WI38 (cell line): Measurements from ENCODE around the gene SLC22A5.
A peak's percentile ranks its signal among the peaks of the same experiment; 100 is the strongest.

ENCODE experiments used
- H3K4me3 ChIP-seq: 2 replicates; pipeline ENCODE4 v1.5.1; 2011; ENCODE audit warnings: low read depth, mild to moderate bottlenecking, control low read depth, low read length
- TF ChIP-seq, protein P1 (sequence below): IDR thresholded peaks from 2 replicates; pipeline ENCODE4 v1.5.1; 2012; ENCODE audit warnings: low read depth, mild to moderate bottlenecking, control low read depth, low read length

SLC22A5 gene

GRCh38 chr5:132383261-132383660, 13.8 kb downstream of the SLC22A5 start:
- TF ChIP-seq, protein P1, sequence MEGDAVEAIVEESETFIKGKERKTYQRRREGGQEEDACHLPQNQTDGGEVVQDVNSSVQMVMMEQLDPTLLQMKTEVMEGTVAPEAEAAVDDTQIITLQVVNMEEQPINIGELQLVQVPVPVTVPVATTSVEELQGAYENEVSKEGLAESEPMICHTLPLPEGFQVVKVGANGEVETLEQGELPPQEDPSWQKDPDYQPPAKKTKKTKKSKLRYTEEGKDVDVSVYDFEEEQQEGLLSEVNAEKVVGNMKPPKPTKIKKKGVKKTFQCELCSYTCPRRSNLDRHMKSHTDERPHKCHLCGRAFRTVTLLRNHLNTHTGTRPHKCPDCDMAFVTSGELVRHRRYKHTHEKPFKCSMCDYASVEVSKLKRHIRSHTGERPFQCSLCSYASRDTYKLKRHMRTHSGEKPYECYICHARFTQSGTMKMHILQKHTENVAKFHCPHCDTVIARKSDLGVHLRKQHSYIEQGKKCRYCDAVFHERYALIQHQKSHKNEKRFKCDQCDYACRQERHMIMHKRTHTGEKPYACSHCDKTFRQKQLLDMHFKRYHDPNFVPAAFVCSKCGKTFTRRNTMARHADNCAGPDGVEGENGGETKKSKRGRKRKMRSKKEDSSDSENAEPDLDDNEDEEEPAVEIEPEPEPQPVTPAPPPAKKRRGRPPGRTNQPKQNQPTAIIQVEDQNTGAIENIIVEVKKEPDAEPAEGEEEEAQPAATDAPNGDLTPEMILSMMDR = no peak
- H3K4me3 ChIP-seq = no peak overlapping the region

DNA sequence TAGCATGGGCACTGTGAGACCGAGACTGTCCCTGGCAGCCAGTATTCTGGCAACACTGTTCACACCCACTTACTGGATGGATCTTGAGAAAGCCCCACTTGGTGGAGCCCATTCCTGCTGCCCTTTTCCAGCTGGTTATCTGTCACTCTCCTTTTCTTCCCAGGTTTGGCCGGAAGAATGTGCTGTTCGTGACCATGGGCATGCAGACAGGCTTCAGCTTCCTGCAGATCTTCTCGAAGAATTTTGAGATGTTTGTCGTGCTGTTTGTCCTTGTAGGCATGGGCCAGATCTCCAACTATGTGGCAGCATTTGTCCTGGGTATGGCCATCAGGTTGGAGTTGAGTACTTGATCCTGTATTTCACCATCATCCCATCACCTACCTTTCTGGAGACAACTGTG, 14.5 kb downstream of the SLC22A5 start:
- no peak overlapping the region for H3K4me3 ChIP-seq
- TF ChIP-seq, protein P1 = no peak

DNA sequence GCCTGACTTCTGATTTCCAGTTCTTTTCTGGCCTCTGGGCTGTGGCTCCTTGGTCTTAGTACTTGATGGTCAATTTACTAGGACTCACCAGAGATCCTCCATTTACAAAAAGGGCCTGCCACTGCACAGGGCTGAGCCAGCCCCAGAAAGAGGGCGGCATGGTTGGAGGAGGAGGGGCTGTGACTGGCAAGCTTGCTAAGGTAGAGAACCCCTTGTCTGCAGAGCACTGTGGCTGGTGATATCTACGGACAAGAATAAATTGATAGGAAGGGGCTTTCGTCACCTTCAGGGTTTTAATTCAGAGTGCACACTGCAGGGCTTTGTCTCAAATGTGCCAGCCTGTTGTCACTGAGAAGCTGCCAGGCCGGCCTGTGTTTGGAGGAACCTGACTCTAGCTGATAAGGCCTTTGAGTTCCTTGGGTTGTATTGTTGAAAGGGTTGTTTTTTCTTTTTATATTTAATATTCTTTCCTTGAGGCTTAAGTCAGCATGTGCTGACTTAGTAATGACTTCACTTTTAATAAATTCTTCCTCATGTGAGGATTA, 15.1 kb downstream of the SLC22A5 start:
- TF ChIP-seq, protein P1 = no peak
- no peak overlapping the region for H3K4me3 ChIP-seq

DNA sequence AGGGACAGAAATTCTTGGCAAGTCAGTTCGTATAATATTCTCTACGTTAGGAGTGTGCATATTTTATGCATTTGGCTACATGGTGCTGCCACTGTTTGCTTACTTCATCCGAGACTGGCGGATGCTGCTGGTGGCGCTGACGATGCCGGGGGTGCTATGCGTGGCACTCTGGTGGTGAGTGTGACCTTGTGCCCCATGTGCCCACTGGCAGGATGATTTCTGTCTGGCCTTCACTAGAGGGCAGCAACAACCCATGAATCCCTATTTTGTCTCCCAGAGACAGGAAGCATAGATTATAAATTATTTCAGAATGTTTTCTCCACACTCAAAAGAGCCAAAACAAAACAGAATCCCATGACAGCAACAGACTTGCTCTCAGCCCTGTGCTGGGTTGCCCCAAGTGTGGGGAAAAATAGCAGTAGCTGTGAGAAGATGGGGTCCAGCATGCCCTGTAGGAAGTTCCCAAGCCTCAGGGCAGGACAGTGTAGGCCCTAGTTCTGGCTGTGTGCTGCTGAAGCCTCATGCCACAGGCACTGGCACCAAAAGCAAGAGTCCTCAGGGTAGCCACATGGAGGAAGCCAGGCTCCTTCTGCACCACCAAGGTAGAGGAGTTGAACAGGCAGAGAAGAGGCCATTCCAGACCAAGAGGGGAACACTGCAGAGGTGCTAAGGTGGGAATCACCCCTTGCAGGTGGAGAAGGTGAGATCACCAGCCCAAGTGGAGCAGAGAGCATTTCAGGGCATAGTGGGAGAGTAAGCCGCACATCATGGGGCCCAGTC, 16.0 kb downstream of the SLC22A5 start:
- H3K4me3 ChIP-seq = no peak overlapping the region
- TF ChIP-seq, protein P1 = peak; percentile 71

GRCh38 chr5:132386644-132387286, 17.3 kb downstream of the SLC22A5 start:
- TF ChIP-seq, protein P1 = peak; percentile 83
- H3K4me3 ChIP-seq = no peak overlapping the region

DNA sequence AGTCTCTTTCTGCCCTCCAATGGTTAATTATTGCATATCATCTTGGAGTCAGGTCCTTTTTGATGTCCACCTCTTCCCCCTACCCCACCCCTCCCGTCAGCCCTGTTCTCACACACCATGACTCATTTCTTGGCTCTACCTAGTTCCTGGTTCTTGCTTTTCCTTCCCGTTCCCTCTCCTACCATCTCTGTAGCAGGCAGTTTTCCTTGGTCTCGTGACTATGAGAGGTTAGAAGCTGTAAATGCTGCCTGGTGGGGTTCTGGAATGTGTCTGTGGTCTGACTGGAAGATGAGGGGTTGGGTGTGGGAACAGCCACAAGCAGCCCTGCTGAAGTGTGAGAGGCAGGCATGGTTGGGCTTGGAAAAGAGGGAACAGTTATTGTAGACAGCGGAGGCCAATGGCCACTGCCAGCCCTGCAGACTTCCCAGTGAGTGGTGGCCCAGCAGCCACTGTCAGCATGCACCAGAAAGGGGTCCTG, 18.2 kb downstream of the SLC22A5 start:
- H3K4me3 ChIP-seq = peak overlapping the region; percentile 11; the same call in 1 of the 2 replicates
- TF ChIP-seq, protein P1 = no peak
